HL-60 (cell line): Measurements from ENCODE around the gene MAP7D1.

Source experiments
- DNase-seq, 2 experiments: peaks; one replicate each; pipeline ENCODE4 v3.0.0-alpha.2; 2010 to 2020; ENCODE audit warnings: low read depth in 1 of 2, low spot score in 1 of 2
- H3K27ac ChIP-seq: fragments of 250-450 bp; sonication (Bioruptor Pico); replicated peaks from 2 replicates; pipeline ENCODE4 v1.5.1; 2020; ENCODE audit warnings: mild to moderate bottlenecking, moderate library complexity
- H3K27me3 ChIP-seq: fragments of 250-450 bp; sonication (Bioruptor Pico); 2 replicates; pipeline ENCODE4 v1.5.1; 2021; ENCODE audit warnings: mild to moderate bottlenecking, moderate library complexity; ENCODE audit not compliant: insufficient read depth, poor library complexity, severe bottlenecking
- H3K4me3 ChIP-seq: replicated peaks from 2 replicates; pipeline ENCODE4 v1.5.1; 2011; ENCODE audit warnings: mild to moderate bottlenecking, control low read depth, low read length; ENCODE audit not compliant: insufficient read depth
- GABPA ChIP-seq: IDR thresholded peaks from 2 replicates; pipeline ENCODE4 v1.6.1; 2012; ENCODE audit warnings: low read depth
- POLR2AphosphoS5 ChIP-seq: IDR thresholded peaks from 2 replicates; pipeline ENCODE4 v1.6.1; 2012; ENCODE audit warnings: low read depth
- SPI1 ChIP-seq: IDR thresholded peaks from 2 replicates; pipeline ENCODE4 v1.6.1; 2012; ENCODE audit warnings: low read depth, mild to moderate bottlenecking, borderline replicate concordance
- TF ChIP-seq, protein P1 (sequence below): IDR thresholded peaks from one replicate; pipeline ENCODE4 v1.5.1; 2011; ENCODE audit warnings: low read length, control low read depth, inconsistent platforms; ENCODE audit not compliant: insufficient read depth
- TF ChIP-seq, protein P2 (sequence below): IDR thresholded peaks from 2 replicates; pipeline ENCODE4 v1.6.1; 2012; ENCODE audit warnings: low read depth; ENCODE audit not compliant: insufficient replicate concordance

MAP7D1 gene

DNA sequence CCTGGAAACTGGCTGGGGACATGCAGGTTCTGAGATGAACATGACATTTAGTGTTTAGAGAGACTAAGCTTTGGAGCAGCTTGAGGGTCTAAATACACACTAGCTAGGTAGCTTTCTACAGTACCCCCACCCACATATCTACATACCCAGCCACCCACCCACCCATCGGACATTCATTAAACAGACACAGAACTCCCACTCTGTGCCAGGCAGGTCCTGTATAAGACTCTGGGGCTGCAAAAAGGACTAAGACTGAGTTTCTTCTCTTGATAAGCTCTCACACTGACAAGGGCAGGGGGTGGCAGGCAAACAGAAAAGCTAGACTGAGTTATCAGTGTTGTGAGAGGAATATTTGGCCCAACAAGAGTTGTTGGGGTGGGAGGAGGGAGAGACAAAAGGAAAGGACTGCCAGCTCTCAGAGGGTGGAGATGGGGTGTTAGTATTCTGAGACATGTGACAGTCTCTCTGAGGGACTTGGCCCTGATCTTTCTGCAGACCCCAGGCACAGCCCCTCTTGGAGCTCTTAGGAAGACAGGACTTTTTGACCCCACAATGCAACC, 6.8 kb downstream of the MAP7D1 start:
- Histone ChIP-seq H3K27ac (peak overlapping the region; percentile 96), H3K4me3 (no peak overlapping the region), H3K27me3 (no peaks in the 10 kb centered on the region)
- TF ChIP-seq GABPA (no peak), POLR2AphosphoS5 (no peak)
- TF ChIP-seq, protein P1, sequence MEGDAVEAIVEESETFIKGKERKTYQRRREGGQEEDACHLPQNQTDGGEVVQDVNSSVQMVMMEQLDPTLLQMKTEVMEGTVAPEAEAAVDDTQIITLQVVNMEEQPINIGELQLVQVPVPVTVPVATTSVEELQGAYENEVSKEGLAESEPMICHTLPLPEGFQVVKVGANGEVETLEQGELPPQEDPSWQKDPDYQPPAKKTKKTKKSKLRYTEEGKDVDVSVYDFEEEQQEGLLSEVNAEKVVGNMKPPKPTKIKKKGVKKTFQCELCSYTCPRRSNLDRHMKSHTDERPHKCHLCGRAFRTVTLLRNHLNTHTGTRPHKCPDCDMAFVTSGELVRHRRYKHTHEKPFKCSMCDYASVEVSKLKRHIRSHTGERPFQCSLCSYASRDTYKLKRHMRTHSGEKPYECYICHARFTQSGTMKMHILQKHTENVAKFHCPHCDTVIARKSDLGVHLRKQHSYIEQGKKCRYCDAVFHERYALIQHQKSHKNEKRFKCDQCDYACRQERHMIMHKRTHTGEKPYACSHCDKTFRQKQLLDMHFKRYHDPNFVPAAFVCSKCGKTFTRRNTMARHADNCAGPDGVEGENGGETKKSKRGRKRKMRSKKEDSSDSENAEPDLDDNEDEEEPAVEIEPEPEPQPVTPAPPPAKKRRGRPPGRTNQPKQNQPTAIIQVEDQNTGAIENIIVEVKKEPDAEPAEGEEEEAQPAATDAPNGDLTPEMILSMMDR = no peak
- DNase-seq = no peak

DNA sequence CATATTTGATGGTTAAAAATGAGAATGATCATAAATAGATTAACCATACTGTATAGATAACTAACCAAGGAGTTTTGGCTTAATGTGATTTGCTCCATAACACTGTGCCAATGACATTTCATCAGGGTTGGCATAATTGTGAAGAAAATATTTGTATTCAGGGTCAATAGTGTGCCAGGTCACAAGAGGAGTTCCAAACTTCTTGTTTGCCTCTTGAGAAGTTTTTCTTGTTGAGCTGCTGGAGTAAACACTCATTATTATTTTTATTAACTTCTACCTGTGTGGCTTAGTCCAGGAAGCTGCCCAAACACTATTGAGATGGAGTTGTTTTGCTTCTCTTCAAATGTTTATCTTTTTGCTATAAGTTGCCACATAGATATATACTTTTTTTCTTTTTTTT, 7.5 kb downstream of the MAP7D1 start:
- DNase-seq = no peak
- no peak overlapping the region for H3K4me3 ChIP-seq
- no peak for TF ChIP-seq GABPA
- TF ChIP-seq, protein P2, sequence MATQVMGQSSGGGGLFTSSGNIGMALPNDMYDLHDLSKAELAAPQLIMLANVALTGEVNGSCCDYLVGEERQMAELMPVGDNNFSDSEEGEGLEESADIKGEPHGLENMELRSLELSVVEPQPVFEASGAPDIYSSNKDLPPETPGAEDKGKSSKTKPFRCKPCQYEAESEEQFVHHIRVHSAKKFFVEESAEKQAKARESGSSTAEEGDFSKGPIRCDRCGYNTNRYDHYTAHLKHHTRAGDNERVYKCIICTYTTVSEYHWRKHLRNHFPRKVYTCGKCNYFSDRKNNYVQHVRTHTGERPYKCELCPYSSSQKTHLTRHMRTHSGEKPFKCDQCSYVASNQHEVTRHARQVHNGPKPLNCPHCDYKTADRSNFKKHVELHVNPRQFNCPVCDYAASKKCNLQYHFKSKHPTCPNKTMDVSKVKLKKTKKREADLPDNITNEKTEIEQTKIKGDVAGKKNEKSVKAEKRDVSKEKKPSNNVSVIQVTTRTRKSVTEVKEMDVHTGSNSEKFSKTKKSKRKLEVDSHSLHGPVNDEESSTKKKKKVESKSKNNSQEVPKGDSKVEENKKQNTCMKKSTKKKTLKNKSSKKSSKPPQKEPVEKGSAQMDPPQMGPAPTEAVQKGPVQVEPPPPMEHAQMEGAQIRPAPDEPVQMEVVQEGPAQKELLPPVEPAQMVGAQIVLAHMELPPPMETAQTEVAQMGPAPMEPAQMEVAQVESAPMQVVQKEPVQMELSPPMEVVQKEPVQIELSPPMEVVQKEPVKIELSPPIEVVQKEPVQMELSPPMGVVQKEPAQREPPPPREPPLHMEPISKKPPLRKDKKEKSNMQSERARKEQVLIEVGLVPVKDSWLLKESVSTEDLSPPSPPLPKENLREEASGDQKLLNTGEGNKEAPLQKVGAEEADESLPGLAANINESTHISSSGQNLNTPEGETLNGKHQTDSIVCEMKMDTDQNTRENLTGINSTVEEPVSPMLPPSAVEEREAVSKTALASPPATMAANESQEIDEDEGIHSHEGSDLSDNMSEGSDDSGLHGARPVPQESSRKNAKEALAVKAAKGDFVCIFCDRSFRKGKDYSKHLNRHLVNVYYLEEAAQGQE = no peak
- TF ChIP-seq SPI1 = no peak
- TF ChIP-seq, protein P1 = no peak
- no peak for TF ChIP-seq POLR2AphosphoS5
- no peak overlapping the region; the same call in 1 of the 2 replicates for H3K27ac ChIP-seq
- H3K27me3 ChIP-seq = no peaks in the 10 kb centered on the region

DNA sequence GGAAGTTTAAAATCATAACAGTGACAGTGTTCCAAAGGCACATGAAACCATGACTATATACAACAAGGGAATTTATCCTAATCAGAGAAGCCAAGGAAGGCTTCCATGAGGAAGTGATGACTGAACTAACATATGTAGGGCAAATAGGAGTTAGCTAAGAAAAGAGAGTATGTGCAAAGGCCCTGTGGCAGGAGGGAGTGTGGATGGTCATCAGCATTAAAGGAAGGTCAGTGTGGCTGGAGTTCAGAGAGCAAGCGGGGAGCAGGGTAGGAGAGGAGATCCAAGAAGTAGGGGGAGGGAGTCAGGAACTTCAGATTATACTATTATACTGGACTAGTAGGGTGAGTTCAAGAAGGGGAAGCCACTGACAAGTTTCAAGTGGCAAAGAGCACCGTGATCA, 8.4 kb downstream of the MAP7D1 start:
- no peak for DNase-seq
- H3K27ac ChIP-seq = no peak overlapping the region
- no peaks in the 10 kb centered on the region for H3K27me3 ChIP-seq
- TF ChIP-seq, protein P1 = no peak
- TF ChIP-seq POLR2AphosphoS5 = no peak
- no peak for TF ChIP-seq SPI1
- TF ChIP-seq, protein P2 = no peak
- no peak for TF ChIP-seq GABPA
- H3K4me3 ChIP-seq = no peak overlapping the region

DNA sequence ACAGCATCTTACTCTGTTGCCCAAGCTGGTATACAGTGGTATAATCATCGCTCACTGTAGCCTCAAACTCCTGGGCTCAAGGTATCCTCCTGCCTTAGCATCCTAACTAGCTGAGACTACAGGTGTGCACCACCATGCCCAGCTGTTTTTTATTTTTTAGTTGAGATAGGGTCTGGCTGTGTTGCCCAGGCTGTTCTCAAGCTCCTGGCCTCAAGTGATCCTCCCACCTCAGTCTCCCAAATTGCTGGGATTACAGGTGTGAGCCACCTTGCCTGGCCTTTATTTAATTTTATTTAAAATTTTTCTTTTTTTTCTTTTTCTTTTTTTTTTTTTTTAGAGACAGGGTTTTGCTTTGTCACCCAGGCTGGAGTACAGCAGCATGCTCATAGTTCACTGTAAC, 9.2 kb downstream of the MAP7D1 start:
- H3K27ac ChIP-seq = no peak overlapping the region
- TF ChIP-seq, protein P2 = no peak
- TF ChIP-seq SPI1 (no peak), POLR2AphosphoS5 (no peak), GABPA (no peak)
- TF ChIP-seq, protein P1 = no peak
- no peaks in the 10 kb centered on the region for H3K27me3 ChIP-seq
- DNase-seq = no peak
- H3K4me3 ChIP-seq = no peak overlapping the region
